GM19397 (cell line): ENCODE data around the gene BCAM.
"Not testable (repeated sequence)": the region's sequence is repeated elsewhere in the genome, so short reads cannot be mapped to it uniquely, and the experiment has no call there.

Experiments
- ATAC-seq: cut with Tn5 transposase; IDR thresholded peaks from one replicate; pipeline ENCODE4 v1.9.1; 2021; ENCODE audit warnings: mild to moderate bottlenecking, moderate library complexity; ENCODE audit not compliant: unreplicated experiment

The BCAM gene

GRCh38 chr19:44814517-44814916 lies 5.6 kb downstream of the BCAM start:
- no peak for ATAC-seq

GRCh38 chr19:44816301-44816700 lies 7.4 kb downstream of the BCAM start:
- ATAC-seq: no peak

- no peak for ATAC-seq
Measured at GRCh38 chr19:44817725-44818465, 9.0 kb downstream of the BCAM start.

- no peak for ATAC-seq
Measured at GRCh38 chr19:44818466-44819031, 9.6 kb downstream of the BCAM start.

- no peak for ATAC-seq
Measured at GRCh38 chr19:44819246-44819832, 10.4 kb downstream of the BCAM start.

GRCh38 chr19:44820648-44821609 lies 12.0 kb downstream of the BCAM start:
- no peak for ATAC-seq

- ATAC-seq: no peak
Measured at GRCh38 chr19:44822177-44822576, 13.3 kb downstream of the BCAM start.

GRCh38 chr19:44822670-44823372 lies 13.9 kb downstream of the BCAM start:
- no peak for ATAC-seq

- ATAC-seq: no peak
Measured at GRCh38 chr19:44823373-44823698, 14.4 kb downstream of the BCAM start.

- ATAC-seq: no peak
Measured at GRCh38 chr19:44824761-44825160, 15.9 kb downstream of the BCAM start.

- not testable (repeated sequence) for ATAC-seq
Measured at GRCh38 chr19:44832875-44833274, 24.0 kb downstream of the BCAM start.

- not testable (repeated sequence) for ATAC-seq
Measured at GRCh38 chr19:44834399-44834798, 25.5 kb downstream of the BCAM start.

- ATAC-seq: no peak
Measured at GRCh38 chr19:44839276-44839675, 30.4 kb downstream of the BCAM start.

- ATAC-seq: no peak
Measured at GRCh38 chr19:44840811-44841210, 31.9 kb downstream of the BCAM start.

GRCh38 chr19:44841231-44841630 lies 32.3 kb downstream of the BCAM start:
- ATAC-seq: no peak

GRCh38 chr19:44845286-44845611 lies 36.3 kb downstream of the BCAM start:
- ATAC-seq: no peak

GRCh38 chr19:44845612-44846454 lies 36.9 kb downstream of the BCAM start, which contains the start of gene NECTIN2:
Gene NECTIN2, plus strand, starts transcription at chr19:44846297. Its CDS starts 229 bp downstream, at chr19:44846526.
- no peak for ATAC-seq

- no peak for ATAC-seq
Measured at GRCh38 chr19:44846455-44847143, 37.7 kb downstream of the BCAM start.
